ENCODE results near the gene LMX1B.
A peak's percentile ranks its signal among the peaks of the same experiment; 100 is the strongest.

The LMX1B gene

DNA sequence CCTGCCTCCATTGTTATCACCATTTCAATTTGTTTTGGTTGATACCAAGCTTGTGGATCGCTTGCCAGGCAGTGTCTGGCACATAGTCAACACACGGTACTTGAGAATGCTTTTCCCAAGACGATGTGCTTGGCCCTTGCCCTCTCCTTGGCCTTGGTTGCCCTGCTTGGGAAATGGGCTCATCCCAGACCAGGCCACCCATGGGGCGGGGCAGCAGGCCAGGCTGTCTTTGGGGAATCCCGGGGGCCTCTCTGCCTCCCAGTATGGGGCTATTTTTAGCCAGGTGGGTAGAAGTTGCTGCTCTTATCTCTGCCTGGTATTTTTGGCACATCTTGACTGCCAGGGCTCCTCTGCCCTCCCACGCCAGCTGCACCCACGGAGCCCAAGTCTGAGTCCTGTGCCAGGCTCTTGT, 49.9 kb downstream of the LMX1B start:
- DNase-seq = no peak

DNA sequence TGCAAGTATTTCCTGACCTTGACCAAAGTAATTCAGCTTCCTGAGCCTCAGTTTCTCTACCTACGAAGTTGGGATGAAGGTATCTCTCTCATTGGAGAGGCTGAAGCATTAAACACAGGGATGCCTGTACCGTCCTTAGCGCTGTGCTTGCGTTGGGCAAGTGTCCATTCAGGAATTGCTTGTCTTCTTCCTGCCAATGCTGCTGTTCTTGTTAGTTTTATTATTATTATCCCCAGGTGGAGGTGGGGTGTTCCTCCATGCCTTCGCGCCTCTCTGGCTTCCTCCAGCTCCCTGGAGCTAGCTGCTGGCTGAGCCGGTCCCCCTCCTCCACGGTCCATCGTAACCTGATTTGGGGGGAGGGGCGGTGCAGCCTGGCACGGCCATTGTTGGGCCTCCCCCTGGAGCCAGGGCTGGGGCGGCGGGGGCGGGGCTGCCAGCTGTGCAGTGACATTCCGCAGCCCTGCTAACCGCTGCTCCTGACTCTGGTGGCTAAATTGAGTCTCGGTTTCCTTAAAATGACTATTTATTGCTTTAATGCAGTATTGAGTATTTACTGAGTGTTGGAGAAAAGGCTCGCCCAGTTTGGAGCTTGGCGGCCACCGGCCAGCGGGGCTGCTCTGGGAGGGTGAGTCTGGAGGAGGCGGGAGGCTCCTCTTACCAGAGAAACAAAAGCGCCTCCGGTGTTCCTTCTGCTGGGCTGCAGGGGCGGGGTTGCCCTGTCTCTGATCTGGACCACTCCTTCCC, 51.3 kb downstream of the LMX1B start:
- no peak for DNase-seq

DNA sequence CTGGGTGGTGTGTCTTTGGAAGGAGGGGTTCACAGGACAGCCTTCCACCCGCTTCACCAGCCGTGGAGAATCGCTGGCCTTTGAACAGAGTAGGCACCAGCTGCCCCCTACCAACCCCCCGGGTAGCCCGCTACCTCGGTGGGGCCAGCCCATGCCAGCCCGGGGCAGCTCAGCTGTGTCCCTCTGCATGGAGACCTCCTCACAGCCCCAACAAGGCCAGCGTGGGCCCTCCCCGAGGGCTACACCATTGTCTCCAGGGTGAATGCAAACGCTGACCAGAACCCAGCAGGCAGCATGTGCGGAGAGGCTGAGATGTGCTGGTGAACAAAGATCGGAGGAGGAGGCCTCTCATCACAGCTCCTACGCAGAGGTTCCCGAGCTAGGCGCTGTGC, 51.9 kb downstream of the LMX1B start:
- DNase-seq = no peak

DNA sequence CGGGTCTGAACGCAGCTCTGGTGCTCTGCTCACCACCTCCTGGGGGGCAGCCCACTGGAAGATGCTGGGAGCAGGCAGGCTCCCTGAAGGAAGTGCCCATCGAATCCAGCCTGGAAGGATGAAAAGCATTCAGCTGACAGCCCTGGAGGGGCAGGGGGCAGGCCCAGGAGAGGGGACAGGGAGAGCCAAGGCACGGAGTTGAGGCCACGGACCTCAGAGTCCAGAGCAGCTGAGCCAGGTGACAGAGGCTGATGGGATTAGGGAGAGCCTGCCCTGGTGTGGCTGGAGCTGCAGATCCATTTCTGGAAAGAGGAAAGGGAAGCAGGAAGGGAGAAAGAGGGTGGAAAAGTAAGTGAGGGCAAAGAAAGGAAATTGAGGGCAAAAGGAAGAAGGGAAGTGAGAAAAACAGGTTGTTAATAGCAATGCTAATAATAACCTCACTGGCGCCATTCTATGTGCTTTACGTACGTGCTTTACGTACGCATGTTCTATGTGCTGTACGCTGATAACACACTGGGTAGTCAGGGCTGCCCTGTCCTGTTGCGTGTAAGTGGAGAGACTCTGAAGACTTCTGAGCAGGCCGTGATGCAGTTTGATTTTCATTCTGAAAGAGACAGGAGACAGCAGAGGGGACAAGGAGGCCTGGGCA, 52.6 kb downstream of the LMX1B start:
- DNase-seq = no peak

DNA sequence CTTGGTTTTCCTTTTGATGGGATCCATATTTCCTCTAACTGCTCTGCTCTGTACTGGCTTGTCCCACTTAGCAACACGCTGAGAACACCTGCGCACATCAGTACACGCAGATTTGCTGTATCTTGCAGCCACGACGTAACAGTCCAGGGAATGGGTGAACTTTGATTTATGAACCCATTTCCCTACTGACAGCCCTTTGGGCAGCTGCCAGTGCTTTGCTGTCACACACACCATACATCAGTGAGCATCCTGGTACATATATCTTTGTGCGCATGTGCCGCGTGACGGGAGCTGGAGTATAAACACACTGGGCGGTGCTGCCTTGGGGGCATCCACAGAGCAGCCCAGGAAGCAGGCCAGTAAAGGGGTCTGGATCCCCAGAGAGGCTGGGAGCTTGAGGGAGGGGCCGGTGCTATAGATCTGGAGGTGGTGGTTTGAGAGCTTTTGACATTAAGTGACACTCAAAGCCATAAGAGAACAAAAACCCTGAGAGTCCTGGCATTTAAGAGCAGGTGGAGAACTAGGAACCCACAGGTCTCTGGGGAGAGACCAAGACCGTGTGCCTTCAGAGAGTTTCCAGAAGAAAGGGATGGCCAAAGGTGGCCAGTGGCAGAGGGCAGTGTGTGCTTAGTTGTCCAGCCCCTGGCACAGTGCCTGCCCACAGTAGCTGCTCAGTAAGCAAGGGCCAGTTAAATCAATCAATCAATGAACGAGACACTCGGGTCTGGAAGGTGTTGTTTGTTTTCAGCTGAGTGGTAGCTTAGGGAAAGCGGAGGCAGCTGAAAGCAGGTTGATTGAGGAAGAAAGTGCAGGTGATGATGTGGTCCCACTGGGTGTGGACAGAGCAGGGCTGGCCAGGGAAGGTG, 53.7 kb downstream of the LMX1B start:
- no peak for DNase-seq

DNA sequence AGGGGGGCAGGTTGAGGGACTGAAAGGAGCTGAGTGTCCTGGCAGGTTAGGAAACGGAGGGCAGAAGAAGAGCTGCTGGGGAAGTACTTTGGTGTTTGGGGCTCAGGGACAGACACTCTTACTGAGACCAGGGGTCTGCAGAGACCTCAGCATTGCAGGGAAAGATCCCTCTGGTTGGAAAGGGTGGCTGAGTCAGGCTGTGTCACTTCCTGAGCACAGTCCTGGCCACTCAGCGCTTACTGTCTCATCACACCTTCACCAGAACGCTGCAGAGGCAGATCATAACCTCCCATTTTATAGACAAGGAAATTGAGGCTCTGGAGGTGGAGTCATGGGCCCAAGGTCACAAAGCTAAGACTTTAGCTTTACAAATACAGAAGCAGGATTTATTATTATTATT, 54.3 kb downstream of the LMX1B start:
- no peak for DNase-seq

DNA sequence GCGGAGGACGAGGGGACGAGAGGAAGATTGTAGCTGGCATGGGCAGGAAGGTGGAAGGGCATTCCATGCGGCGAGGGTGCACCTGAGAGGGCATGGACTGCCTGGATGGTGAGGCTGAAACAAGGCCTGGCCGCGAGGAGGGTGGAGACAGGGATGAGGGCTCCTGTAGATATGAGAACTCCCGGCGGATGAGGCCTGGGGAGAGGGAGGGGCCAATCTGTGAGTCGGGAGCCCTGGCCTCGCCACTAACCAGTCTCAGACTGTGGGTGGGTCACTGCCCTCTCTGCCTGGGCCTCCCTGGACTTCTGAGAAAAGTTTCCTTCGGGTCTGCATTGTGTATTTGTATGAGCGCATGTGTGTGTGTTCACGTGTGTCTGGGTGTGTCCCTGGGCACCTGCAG, 55.4 kb downstream of the LMX1B start:
- no peak for DNase-seq

DNA sequence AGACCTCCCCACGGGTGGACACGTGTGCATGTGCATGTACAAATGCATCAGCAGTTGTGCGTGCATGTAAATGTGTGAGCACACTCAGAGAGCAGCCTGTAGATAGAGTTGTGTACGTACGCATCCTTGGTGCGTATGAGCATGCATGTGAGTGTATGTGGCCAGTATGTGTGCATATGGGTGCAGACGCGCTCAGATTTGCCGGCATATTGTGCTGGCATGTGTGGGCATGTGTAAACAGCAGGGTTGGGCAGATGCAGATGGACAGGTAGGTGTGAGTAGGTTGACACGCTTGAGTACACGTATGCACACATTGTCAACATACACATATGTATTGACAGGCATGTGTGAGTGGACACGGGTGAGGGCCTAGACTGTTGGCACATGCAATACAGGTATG, 56.5 kb downstream of the LMX1B start:
- DNase-seq = no peak

DNA sequence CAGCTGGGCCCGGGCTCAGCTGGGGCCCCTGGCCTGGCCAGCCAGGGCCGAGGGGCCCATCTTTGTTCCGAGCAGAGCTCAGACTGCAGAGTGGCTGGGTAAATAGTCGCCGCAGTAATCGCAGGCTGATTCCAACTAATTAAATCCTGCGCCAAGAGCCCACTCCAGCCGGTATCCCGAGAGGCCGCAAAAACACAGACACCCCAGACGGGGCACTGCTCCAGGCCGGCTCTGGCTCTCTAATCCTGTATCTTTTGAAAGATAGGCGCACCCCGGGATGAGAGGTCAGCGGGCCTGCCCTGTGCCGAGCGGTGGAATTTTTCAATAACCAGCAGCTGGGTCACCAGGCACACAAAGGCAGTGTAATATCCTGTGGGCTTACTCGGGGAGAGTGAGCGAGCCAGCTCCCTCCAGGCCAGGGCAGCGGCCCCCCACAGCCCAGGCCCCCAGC, 57.7 kb downstream of the LMX1B start:
- no peak for DNase-seq

DNA sequence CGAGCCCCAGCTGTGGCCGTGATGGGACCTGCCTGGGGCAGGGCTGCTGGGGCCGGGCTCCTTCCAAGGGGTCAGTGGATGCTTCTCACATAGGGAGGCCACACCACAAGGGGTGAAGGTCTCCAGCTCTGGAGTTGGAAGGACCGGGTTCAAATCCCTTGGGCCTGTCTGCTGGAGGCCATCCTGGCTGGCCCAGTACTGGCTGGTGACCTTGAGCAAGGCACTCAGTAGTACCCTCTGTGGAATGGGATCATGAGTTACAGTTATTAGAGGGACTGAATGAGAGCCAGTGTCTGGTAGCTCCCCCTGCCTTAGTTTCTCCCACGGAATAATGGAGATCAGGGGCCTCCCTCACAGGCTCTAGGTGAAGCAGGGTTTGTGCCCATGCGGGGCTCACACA, 58.3 kb downstream of the LMX1B start:
- DNase-seq = no peak

DNA sequence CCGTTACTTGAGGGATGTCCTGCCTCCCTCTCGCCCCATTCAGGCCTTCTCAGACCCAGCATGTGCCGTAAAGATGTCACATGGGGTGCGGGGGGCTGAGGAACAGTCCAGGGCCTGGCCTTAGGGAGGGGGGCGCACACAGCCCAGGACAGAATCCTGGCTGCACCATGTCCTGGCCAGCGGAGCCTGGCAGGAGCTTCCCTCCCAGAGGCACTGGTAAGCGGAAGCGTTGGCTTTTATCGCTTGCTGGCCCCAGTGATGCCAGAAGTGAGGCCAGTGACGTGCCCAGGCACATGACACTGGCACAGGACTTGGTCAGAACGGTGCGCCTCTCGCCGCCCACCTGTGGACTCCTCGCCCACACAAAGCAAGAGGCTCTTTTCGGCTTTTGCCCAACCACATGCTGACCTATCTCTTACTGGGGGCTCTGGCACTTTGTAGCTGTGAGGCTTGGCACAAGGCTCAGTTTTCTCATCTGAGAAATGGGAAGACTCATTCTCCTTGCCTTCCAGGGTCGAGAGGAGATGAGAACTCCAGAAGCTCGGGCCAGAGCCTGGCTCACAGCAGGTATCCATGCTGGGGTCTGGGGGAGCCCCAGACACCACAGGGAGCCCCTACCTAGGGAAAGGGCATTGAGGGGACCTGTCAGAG, 59.0 kb downstream of the LMX1B start:
- DNase-seq = no peak

DNA sequence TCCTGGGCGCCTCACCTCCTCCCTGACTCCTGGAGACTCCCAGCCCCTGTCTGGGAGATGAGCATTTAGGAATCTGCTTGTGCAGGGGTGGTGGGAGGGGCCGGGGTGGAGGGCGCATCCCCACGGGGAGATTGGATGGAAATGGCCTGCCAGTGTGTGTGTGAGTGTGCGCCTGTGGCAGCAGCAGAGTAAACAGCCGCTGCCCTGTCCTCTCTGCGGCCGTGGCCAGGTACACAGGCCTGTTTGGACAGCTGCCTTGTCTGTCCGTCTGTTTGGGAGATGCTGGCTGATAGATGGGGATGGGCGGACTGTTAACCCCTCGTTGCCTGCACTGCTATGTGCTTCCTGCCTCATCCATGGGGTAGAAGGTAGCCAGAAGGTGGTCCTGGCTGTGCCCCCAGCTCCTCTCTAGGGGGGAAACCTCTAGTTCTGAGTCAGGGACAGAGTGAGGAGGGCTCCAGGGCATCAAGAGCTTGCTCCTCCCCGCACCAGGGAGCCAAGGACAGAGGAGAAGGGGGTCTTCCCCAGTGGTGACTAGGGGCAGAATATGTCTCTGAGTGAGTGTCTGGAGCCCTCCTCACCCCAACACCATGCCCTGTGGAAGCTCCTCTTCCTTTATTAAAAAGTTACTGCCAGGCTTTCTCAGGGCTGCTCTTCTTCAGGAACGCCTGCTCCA, 60.1 kb downstream of the LMX1B start:
- DNase-seq = no peak

DNA sequence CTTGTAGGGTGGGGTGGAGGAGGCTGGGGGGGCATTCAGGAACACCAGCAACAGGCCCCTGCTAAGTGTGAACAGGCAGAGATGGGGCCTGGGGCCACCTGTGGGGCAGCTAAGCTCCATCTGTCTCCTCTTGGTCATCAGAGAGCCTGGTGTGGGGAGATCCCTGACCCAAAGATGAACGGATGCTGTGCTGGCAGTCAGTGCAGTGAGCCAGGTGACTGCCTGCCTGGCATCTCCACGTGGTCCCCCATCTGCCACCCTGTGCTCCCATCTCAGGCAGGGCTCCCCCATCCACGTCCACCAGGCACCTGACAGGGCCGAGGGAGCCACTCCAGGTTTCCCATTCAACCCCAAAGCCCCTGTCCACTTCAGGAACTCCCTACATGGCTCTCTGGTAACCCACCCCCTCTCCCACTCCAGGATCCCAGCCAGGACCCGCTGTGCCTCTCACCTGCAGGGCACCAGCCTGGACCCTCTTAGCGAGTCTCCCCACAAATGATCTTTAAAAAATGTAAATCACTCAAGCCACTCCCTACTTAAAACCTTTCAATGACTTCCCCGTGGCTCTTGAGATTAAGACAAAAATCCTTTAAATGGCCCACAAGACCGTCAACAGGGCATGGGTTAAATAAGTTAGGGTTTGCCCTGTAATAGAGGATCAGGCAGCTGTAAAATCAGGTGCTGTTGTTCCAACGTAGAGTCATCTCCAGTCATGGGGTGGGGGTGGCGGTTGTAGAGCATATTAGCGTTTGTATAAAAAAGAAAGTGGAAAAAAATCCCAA, 60.8 kb downstream of the LMX1B start:
- DNase-seq = no peak

DNA sequence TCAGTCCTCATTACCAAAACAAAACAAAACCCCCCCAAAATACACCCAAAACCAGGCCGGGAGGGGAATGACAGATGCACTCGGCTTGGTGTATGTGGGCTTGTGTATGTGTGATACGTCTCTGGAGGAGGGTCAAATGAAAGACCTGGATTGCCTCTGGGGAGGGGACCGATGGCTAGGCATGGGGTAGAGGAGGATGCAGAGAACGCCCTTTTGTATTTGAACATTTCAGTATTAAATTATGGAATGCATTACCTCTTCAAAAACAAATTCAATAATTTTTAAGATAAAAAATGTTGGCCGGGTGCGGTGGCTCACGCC, 61.4 kb downstream of the LMX1B start:
- DNase-seq = no peak

DNA sequence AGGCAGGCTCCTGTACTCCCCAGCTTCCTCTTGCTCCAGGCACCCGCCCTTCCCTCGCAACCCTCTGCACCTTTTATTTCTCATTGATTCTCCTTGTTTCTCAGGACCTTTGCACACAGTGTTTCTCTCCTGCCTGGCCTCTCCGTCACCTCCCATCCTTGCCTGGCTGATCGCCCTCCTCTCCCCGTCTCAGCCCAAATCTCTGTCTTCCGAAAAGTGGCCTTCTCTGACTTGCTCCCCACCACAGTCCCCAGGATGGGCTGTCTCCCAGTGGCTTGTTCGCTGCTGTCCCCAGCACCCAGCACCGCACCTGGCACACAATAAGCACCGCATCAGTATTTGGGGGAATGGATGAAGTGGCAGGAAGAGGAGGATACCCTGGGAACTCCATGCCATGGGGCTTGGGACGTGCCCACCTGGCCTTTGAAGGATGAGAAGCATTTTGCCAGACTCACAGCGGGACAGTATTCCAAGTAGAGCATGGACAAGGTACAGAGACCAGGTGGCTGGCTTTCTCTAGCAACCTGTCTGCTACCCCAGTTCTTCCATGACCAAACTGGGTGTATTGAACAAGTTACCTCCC, 62.5 kb downstream of the LMX1B start:
- no peak for DNase-seq

DNA sequence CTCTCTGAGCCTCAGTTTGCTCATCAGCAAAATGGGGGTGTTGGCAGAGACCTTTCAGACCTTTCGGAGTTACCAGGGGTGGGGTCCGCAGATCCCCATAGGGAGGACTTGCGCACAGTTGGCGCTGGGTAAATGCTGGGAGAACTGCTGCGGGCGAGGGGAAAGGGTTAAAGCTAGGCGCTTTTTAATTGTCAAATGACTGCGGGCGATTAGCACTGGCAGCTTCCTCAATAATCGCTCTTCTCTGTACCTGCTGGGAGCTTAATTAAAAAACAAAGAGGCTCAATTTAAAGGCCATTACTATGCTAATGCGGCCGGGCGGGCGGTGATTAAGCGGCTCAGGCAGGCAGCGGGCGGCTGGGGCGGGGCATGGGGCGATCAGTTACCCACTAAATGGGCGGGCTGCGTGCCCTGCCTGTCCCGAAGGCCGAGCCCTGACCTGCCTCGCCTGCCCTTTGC, 63.0 kb downstream of the LMX1B start:
- DNase-seq = peak in 1 of 2 donors; percentile 9

DNA sequence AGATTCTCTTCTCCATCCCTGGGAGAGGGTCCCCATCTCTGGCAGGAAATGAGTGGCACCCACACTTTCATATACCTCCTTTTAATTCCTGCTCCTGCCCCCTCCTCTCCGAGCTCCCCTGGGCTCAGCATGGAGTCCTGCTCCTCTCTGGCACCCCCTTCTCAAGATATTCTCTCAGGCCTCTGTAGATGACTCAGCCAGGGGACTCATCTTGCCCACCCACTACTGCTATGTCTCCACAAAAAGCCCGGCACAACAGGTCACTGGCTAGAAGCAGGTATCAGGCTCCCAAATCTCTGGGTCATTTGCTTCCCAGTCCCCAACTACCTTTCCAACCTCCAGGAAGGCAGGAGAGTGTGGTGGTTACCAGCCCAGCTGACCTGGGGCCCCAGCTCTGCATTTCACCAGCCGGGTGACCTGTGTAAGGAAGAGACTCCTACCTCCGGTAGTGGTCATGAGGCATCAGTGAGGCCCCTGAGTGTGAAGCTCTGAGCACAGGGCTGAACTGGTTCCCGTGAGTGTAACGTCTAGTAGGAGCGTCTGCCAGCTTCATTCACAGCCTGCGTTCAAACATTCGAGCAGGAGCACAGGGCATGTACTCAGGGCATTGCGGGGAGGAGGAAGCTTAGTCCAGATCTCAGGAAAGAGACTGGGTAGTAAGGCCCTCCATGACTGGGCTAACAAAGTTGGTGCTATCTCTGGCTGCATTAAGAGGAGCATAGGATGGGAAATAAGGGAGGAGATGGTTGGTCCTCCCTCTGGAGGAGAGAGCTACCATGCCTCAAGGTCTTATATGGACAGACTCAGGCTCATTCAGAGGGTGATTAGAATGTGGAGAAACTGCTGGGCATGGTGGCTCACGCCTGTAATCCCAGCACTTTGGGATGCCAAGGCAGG, 63.7 kb downstream of the LMX1B start:
- no peak for DNase-seq

DNA sequence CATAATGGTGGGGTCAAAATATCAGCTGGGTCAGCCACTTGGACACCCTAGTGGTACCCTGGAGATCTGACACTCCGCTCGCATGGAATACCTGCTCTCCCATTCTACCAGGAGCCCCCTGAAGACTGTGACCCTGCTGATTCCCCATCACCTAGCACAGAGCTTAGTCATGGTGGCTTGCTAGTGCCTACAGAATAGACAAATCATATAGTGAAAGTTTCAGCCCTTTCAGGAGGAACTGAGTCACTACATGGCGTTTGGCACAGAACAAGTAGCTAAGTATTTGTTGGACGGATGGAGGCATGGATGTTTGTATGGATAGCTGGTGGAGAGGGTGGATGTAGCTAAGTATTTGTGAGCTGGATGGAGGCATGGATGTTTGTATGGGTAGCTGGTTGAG, 65.3 kb downstream of the LMX1B start:
- no peak for DNase-seq

DNA sequence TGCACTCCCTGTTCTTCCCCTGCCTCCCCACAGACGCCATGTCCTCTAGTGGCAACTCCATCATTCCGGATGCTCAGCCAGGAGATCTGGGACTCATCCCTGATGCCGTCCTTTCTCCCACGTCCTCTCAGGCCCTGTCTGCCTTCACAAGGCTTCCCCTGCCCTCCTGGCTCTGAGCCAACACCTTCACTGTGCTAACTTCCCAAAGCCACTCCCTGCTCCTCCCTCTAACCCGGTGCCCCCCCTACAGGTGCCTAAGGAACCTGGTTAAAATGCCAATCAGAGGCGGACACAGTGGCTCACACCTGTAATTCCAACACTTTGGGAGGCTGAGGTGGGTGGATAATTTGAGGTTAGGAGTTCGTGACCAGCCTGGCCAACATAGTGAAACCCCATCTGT, 67.6 kb downstream of the LMX1B start:
- no peak for DNase-seq

DNA sequence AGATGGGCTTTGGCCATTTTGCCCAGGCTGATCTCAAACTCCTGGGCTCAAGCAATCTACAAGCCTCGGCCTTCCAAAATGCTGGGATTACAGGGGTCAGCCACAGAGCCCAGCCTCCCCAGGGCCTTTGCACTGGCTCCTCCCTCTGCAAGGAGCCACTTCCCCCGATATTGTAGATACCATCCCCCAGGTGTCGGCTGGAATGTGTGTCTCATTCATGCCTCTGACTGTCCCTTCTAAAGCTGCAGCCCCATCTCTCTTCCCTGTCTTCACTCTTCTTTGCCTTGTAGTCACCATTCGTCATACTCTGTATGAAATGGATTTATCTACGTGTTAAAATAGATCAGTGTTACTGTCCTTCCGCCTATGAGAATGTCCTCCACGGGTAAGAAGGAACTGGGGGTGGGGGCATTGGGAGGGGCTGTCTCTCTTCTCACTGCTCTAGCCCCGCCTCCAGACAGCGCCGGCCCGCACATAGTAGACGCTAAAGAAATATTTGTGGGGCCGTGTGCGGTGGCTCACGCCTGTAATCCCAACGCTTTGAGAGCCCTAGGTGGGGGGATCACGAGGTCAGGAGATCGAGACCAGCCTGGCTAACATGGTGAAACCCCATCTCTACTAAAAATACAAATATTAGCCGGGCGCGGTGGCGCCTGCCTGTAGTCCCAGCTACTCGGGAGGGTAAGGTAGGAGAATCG, 68.5 kb downstream of the LMX1B start:
- DNase-seq = no peak
